ENCODE results near the gene H3-3A.
A peak's percentile ranks its signal among the peaks of the same experiment; 100 is the strongest.

Gene H3-3A

DNA sequence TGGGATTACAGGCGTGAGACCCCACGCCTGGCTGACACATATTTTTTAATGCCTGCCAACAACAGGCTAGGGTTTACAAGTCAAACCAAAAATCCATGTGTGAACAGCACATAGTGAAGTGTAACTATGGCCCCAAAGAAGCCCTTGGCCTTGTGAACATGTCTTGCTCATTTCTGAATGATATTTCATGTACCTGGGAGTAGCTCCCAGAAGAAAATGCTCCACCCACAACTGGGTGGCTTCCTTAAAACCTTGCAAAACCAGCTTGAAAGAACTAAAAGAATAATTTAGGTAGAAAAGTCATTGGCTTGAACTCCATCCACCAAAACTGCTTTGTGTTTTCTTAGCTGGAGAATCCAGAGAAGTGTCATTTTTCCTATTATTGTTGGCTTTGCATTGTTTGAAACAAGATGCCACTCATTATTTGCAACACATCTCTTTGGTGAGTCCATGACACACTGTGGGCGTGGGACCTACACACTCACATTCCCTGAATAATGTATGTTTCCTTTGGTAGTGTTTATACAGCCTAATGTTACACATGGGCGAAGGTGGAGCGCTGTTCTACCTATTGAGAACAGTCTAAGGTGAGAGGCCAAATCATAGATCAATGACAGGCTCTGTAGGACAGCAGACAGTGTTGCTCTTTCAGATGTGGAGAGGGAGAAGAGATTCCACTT, 34.8 kb upstream of the H3-3A start:
- TF ChIP-seq, protein P1, sequence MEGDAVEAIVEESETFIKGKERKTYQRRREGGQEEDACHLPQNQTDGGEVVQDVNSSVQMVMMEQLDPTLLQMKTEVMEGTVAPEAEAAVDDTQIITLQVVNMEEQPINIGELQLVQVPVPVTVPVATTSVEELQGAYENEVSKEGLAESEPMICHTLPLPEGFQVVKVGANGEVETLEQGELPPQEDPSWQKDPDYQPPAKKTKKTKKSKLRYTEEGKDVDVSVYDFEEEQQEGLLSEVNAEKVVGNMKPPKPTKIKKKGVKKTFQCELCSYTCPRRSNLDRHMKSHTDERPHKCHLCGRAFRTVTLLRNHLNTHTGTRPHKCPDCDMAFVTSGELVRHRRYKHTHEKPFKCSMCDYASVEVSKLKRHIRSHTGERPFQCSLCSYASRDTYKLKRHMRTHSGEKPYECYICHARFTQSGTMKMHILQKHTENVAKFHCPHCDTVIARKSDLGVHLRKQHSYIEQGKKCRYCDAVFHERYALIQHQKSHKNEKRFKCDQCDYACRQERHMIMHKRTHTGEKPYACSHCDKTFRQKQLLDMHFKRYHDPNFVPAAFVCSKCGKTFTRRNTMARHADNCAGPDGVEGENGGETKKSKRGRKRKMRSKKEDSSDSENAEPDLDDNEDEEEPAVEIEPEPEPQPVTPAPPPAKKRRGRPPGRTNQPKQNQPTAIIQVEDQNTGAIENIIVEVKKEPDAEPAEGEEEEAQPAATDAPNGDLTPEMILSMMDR (IDR thresholded peaks at IDR 0.05; ENCODE audit: low read depth, low read length) = no peak
- peak in 1 of 2 donors; percentile 9 for DNase-seq (ENCODE audit: low read depth in 2 of 2)
- H3K4me3 ChIP-seq (replicated peaks in 1 of 2; ENCODE audit: low read depth in 2 of 2, low read length in 2 of 2) = no peak overlapping the region

DNA sequence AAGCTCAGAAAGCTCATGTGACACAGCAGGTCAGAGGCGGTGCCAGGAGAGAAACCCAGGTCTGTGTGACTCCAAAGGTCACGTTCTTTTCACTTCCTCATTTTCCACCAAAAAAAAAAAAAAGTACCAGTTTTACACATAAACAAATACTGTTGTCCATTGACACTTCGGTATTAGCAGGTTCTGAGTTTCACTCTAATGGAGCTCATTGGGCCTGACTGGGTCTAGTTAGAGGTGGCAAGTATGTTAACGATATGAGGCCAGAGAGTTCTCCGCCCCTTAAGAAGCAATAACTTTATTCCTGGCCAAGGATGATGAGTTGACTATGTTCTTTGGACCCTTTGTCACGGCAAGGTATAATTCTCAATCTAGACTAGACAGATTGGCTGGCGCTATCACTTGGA, 33.4 kb upstream of the H3-3A start:
- H3K4me3 ChIP-seq (replicated peaks in 1 of 2; ENCODE audit: low read depth in 2 of 2, low read length in 2 of 2) = no peak overlapping the region
- TF ChIP-seq, protein P1 (IDR thresholded peaks at IDR 0.05; ENCODE audit: low read depth, low read length) = no peak
- DNase-seq (ENCODE audit: low read depth in 2 of 2) = no peak

DNA sequence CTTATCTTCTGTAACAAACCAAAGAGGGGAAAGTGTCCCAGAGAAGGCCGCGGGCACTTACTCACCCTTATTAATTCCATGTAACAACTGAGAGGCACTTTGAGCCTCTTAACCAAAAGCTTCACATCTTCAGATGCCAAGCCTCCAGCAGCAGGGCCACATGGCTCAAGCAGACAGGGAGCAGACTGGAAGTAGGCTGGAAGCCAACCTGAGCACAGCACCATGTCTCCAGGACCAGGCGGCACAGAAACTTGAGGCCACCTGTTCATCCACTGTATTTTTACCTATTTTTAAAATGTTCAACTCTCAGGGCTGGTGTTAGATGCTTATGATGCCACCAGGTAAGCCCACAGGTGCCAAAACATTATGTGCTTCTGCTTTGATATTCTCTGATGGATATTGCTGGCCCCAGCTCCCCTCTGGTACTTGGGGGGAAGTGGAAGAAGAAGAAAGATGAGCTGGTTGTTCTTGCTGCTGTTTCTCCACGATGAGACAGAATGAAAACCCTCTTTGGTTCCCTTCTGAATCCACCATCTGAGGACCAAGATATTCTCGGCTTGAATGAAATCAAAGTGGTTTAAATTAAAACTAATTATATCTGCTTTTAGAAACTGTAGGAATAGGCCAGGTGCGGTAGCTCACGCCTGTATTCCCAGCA, 32.8 kb upstream of the H3-3A start:
- TF ChIP-seq, protein P1 (IDR thresholded peaks at IDR 0.05; ENCODE audit: low read depth, low read length) = no peak
- no peak for DNase-seq (ENCODE audit: low read depth in 2 of 2)
- no peak overlapping the region for H3K4me3 ChIP-seq (replicated peaks in 1 of 2; ENCODE audit: low read depth in 2 of 2, low read length in 2 of 2)

DNA sequence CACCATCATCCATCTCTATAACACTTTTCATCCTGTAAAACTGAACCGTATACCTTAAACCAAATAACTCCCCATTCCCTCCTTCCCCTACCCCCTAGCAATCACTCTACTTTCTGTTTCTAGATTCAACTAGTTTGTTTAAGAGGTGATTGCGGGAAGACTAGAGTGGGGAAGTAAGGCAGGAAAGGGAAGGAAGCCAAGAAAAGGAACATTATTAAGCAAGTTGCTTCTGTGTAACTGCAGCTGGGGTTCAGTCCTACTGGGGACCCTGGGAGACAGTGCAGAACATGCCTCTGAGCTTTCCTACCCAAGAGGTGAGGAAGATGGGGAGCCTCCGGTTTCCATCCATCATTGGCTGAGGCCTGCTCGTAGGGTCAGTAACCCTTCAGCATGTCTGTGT, 28.9 kb upstream of the H3-3A start:
- DNase-seq (ENCODE audit: low read depth in 2 of 2) = no peak
- TF ChIP-seq, protein P1 (IDR thresholded peaks at IDR 0.05; ENCODE audit: low read depth, low read length) = no peak
- H3K4me3 ChIP-seq (replicated peaks in 1 of 2; ENCODE audit: low read depth in 2 of 2, low read length in 2 of 2) = no peak overlapping the region

DNA sequence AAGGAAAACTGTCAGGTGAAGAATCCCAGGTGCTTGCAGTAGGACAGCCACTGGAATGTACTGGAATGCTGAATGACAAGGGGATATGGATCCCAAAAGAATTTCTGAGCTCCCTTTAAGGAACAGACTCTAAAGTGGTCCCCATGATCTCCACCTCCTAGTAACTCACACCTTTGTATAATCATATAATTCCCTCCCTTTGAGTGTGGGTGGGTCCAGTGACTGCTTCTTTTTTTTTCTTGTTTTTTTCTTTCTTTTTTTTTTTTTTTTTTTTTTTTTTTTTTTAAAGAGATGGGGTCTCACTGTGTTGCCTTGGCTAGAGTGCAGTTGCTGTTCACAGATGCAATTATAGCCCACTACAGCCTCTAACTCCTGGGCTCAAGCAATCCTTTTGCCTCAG, 28.5 kb upstream of the H3-3A start:
- H3K4me3 ChIP-seq (replicated peaks in 1 of 2; ENCODE audit: low read depth in 2 of 2, low read length in 2 of 2) = no peak overlapping the region
- no peak for DNase-seq (ENCODE audit: low read depth in 2 of 2)
- TF ChIP-seq, protein P1 (IDR thresholded peaks at IDR 0.05; ENCODE audit: low read depth, low read length) = no peak

DNA sequence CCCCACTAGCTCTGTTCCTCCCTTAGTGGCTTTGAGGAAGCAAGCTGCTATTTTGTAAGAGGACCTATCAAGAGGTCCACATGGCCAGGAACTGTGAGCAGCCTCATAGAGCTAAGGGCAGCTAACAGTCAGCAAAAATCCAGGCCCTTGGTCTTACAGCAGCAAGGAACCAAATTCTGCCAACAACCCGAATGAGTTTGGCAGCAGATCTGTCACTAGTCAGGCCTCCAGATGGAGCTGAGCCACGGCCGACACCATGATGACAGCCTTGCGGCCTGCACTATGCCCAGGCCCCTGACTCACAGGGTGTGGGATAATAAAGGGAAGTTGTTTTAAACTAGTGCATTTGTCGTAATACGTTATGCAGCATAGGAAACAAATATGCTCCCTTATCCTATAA, 28.0 kb upstream of the H3-3A start:
- H3K4me3 ChIP-seq (replicated peaks in 1 of 2; ENCODE audit: low read depth in 2 of 2, low read length in 2 of 2) = no peak overlapping the region
- TF ChIP-seq, protein P1 (IDR thresholded peaks at IDR 0.05; ENCODE audit: low read depth, low read length) = no peak

More for the DNA sequence above, 28.0 kb upstream of the H3-3A start:
- peak; percentile 97 to 100 for DNase-seq (ENCODE audit: low read depth in 2 of 2)
